ENCODE results near the gene FAM118B.

- TF ChIP-seq POLR2A (IDR thresholded peaks at IDR 0.05; ENCODE audit: low read length) (no peak), GATA1 (IDR thresholded peaks at IDR 0.05; ENCODE audit: low read depth, low read length) (no peak)
Measured at GRCh38 chr11:126308271-126308671, 96.7 kb downstream of the FAM118B start.
